K562 (cell line): ENCODE measurements around the gene VWC2. TPM values are rescaled to one million over a fixed set of nuclear protein-coding genes. Genes with fewer than 3 reads are reported as not detected.

Experiments
- ATAC-seq: fragments of 200-7000 bp; cut with Tn5 transposase; 3 replicates; pipeline ENCODE4 v1.9.1; 2020; ENCODE audit warnings: moderate library complexity
- BruUV-seq: library from RNA; stranded (reverse); fragments of 400-500 nt; replicated peaks from 2 replicates; lab custom pipeline; 2021; lab: Mats Ljungman, UMichigan
- CTCF ChIA-PET: fragments of 300-600 bp; formaldehyde crosslinking; extraction: SDS; loops from one replicate; lab custom pipeline; 2021; ENCODE audit warnings: low intra/inter-chr PET ratio; lab: Yijun Ruan, JAX
- POLR2A ChIA-PET: fragments of 300-600, 350-650 bp; sonication (Branson Sonifier 250); formaldehyde crosslinking; extraction: SDS; loops from one replicate; lab custom pipeline; 2021; ENCODE audit warnings: antibody characterized with exemption, inconsistent platforms; lab: Yijun Ruan, JAX
- DNase-seq, 4 experiments: peaks; one replicate each; pipeline versions ENCODE4 v3.0.0 to v3.0.0-alpha.2; 2011 to 2018; ENCODE audit warnings: low spot score in 3 of 4, mixed read lengths in 3 of 4; ENCODE audit errors: extremely low read depth in 1 of 4
- FAIRE-seq: peaks from 2 replicates; lab custom pipeline; 2011; peaks lifted over from hg19 to GRCh38; lab: Jason Lieb, UNC
- H2AFZ ChIP-seq: 2 replicates; pipeline ENCODE4 v1.6.0; 2011; ENCODE audit warnings: low read depth, low read length, control low read depth, inconsistent platforms
- H3K27ac ChIP-seq: fragments of 200-600 bp; 3 replicates; pipeline ENCODE4 v1.8.0; 2011; ENCODE audit warnings: low read depth, mild to moderate bottlenecking, control low read depth, inconsistent platforms, low read length, moderate library complexity, mixed read lengths; ENCODE audit errors: extremely low read depth
- H3K27me3 ChIP-seq, 2 experiments: fragments of 300-600 bp in 1 of 2; 2 replicates in 1 of 2; 3 replicates in 1 of 2; pipeline versions ENCODE4 v1.6.0 to v1.8.0; 2011; ENCODE audit warnings: inconsistent platforms in 2 of 2, low read length in 2 of 2, mild to moderate bottlenecking in 1 of 2, mixed read lengths in 1 of 2, moderate library complexity in 1 of 2; ENCODE audit not compliant: control insufficient read depth in 2 of 2, insufficient read depth in 2 of 2
- H3K36me3 ChIP-seq: fragments of 300-600 bp; 3 replicates; pipeline ENCODE4 v1.8.0; 2011; ENCODE audit warnings: mild to moderate bottlenecking, low read length, inconsistent platforms; ENCODE audit not compliant: control insufficient read depth, insufficient read depth
- H3K4me1 ChIP-seq, 2 experiments: fragments of 200-600 bp in 1 of 2; replicated peaks in 1 of 2; 2 replicates in 1 of 2; 3 replicates in 1 of 2; pipeline versions ENCODE4 v1.5.1 to v1.8.0; 2011; ENCODE audit warnings: inconsistent platforms in 2 of 2, low read length in 2 of 2, mild to moderate bottlenecking in 1 of 2, mixed read lengths in 1 of 2, moderate library complexity in 1 of 2; ENCODE audit not compliant: control insufficient read depth in 2 of 2, insufficient read depth in 2 of 2
- H3K4me2 ChIP-seq: 2 replicates; pipeline ENCODE4 v1.6.1; 2011; ENCODE audit warnings: low read length, control low read depth, inconsistent platforms, mixed read lengths; ENCODE audit not compliant: insufficient read depth
- H3K4me3 ChIP-seq: fragments of 200-600 bp; sonication (generic), shearing (Covaris generic); 2 replicates; pipeline ENCODE4 v1.5.1; 2016; ENCODE audit warnings: control low read depth, inconsistent platforms
- H3K79me2 ChIP-seq: fragments of 200-600 bp; 3 replicates; pipeline ENCODE4 v1.8.0; 2011; ENCODE audit warnings: low read length, inconsistent platforms; ENCODE audit not compliant: control insufficient read depth, insufficient read depth
- H3K9ac ChIP-seq, 2 experiments: 2 replicates each; pipeline versions ENCODE4 v1.6.0 to v1.6.1; 2011; ENCODE audit warnings: low read depth in 2 of 2, low read length in 2 of 2, control low read depth in 1 of 2, inconsistent platforms in 1 of 2, mild to moderate bottlenecking in 1 of 2, mixed read lengths in 1 of 2; ENCODE audit not compliant: insufficient read depth in 1 of 2
- H3K9me1 ChIP-seq: one replicate; pipeline ENCODE4 v1.6.0; 2011; ENCODE audit warnings: inconsistent platforms, mild to moderate bottlenecking, low read length, moderate library complexity; ENCODE audit not compliant: control insufficient read depth, insufficient read depth
- H3K9me3 ChIP-seq: replicated peaks from 2 replicates; pipeline ENCODE4 v1.5.1; 2011; ENCODE audit warnings: low read depth, low read length, inconsistent platforms; ENCODE audit not compliant: control insufficient read depth, insufficient read depth
- H4K20me1 ChIP-seq: replicated peaks from 2 replicates; pipeline ENCODE4 v1.6.1; 2011; ENCODE audit warnings: low read length, inconsistent platforms, mixed read lengths; ENCODE audit not compliant: control insufficient read depth, insufficient read depth
- ARID4B ChIP-seq: sonication (generic); formaldehyde crosslinking; IDR thresholded peaks from 2 replicates; pipeline ENCODE4 v1.8.0; 2022; ENCODE audit warnings: mild to moderate bottlenecking, missing genetic modification reagents
- ASH1L ChIP-seq: fragments of 450-650 bp; IDR thresholded peaks from 2 replicates; pipeline ENCODE4 v1.6.1; 2018; ENCODE audit warnings: borderline replicate concordance, mild to moderate bottlenecking, low read depth; ENCODE audit not compliant: partially characterized antibody
- CBX3 ChIP-seq, 2 experiments: IDR thresholded peaks; 1 replicate in 1 of 2; 2 replicates in 1 of 2; pipeline ENCODE4 v1.6.1; 2012; ENCODE audit warnings: inconsistent platforms in 2 of 2, low read length in 2 of 2, borderline replicate concordance in 1 of 2, control low read depth in 1 of 2
- KAT2B ChIP-seq: IDR thresholded peaks from one replicate; pipeline ENCODE4 v1.6.1; 2012; ENCODE audit warnings: low read depth, mild to moderate bottlenecking, control low read depth, inconsistent platforms, low read length, moderate library complexity
- MCM3 ChIP-seq: fragments of 450-650 bp; IDR thresholded peaks from 2 replicates; pipeline ENCODE4 v1.6.1; 2016
- POLR2A ChIP-seq: fragments of 450-650 bp; conservative IDR thresholded peaks from 2 replicates; pipeline ENCODE4 v1.6.1; 2016
- ZFP36 ChIP-seq: fragments of 150-350 bp; IDR thresholded peaks from 2 replicates; pipeline ENCODE4 v1.6.1; 2018; ENCODE audit warnings: low read length, low read depth; ENCODE audit not compliant: partially characterized antibody
- WGBS: fragments of 100-300 bp; shearing (Covaris generic); methylation state at CpG from one replicate; pipeline ENCODE4 v1.1.6; 2016; ENCODE audit warnings: low coverage, mixed read lengths; ENCODE audit not compliant: insufficient coverage; ENCODE audit errors: missing lambda C conversion rate; 5-methylcytosine and 5-hydroxymethylcytosine counted together
- in situ Hi-C: fragments of 300-500 bp; cut with MboI; formaldehyde crosslinking; loops from 4 replicates; pipeline ENCODE4 v1.15.0; 2018; ENCODE audit warnings: inconsistent platforms, mixed read lengths
- intact Hi-C: fragments of 100-400 bp; cut with micrococcal nuclease; formaldehyde crosslinking; loops from 2 replicates; pipeline ENCODE4 v1.14.2; 2022
- polyA plus RNA-seq, 8 experiments: library from polyadenylated mRNA; depleted of rRNA in 4 of 8; stranded (reverse) in 5 of 8; unstranded in 3 of 8; fragments of >200 nt; fragmentation: Nextera tagmentation in 2 of 8; fragmentation: Illumina TruSeq in 1 of 8; extraction: Ambion mirVana in 2 of 8; extraction: Trizol in 1 of 8; gene quantifications; 2 replicates each; pipeline versions ENCODE4 v1.2.1 to v1.2.3, GENCODE V29; 2011 to 2014; ENCODE audit warnings: inconsistent platforms in 1 of 8, missing spikeins in 1 of 8
- total RNA-seq, 7 experiments: library from RNA; depleted of rRNA in 6 of 7; stranded (reverse); fragments of >200 nt in 6 of 7; fragmentation: Illumina TruSeq in 2 of 7; extraction: Trizol in 2 of 7; gene quantifications; 2 replicates each; pipeline versions ENCODE4 v1.2.1 to v1.2.3, GENCODE V29; 2011 to 2021; ENCODE audit warnings: low replicate concordance in 1 of 7
- TF ChIP-seq, protein P1 (sequence below): fragments of 200-800 bp; sonication (Bioruptor generic); IDR thresholded peaks from 2 replicates; pipeline ENCODE4 v1.6.1; 2017; ENCODE audit warnings: missing genetic modification characterization, missing compliant biosample characterization

Gene VWC2
- total and polyA plus RNA-seq, 9 of the 15 experiments (the other 6 are each of a cell fraction or from before 2014, with no cell fraction given), result not detected

- H4K20me1 ChIP-seq, result no peaks in the 10 kb centered on the region
- DNase-seq (no peak), ATAC-seq (no peak), FAIRE-seq (no peak)
- no peaks in the 10 kb centered on the region for H3K9me1 ChIP-seq
- no peak overlapping the region for H2AFZ ChIP-seq
- H3K4me1 ChIP-seq, result no peaks in the 10 kb centered on the region
- no TSS peak for BruUV-seq
- in situ Hi-C loops, result no loop called here
- H3K27ac ChIP-seq, result no peak overlapping the region
- no peak overlapping the region for H3K4me2 ChIP-seq
- POLR2A ChIA-PET, result no interaction called here
- WGBS, result 0% methylated on average over 3 of the region's 3 CpGs
- H3K9me3 ChIP-seq, result no peaks in the 10 kb centered on the region
- no peak for TF ChIP-seq ASH1L
- no peak for TF ChIP-seq POLR2A
- H3K79me2 ChIP-seq, result no peaks in the 10 kb centered on the region
- H3K27me3 ChIP-seq, result no peaks in the 10 kb centered on the region
- no peak overlapping the region for H3K9ac ChIP-seq
- intact Hi-C loops, result no loop called here
- CTCF ChIA-PET, result no interaction called here
- no peaks in the 10 kb centered on the region for H3K36me3 ChIP-seq
- H3K4me3 ChIP-seq, result no peak overlapping the region
Measured at GRCh38 chr7:49823566-49823965, 50.1 kb downstream of the VWC2 start.

DNA sequence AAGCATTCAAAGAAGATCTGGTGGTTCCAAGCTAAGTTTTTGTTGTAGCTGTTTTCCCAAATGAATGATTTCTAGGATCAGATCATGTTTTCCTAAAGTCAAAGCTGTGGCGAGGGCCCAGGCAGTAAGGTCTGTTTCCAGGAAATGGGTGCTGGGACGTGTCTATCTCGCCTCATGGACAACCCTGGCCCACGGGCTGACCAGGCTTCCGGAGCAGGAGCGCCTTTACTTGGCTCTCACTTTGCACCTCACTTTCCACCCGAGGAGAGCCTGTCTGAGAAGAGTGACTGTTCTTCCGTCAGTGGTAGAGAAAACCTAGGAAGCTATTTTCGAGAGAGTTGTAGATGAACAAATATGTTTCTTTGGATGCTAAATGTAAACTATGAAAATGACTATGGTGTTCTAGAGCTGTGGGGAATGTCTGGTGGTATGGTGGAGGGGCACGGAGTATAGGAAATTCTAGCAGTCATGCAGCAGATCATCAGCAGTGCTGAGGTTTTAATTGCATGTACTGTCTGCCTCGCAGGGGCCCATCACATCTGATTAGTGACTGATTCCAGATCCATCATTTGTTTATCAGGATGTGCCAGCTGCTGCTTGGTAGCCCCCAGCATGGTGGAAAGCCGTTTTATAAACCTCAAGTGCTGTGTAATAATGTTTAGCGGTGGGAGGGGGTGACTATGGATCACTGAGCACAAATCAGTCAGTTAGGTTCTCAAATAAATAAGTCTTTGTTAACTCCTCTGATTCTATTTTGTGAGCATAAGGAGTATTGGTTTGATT, 66.6 kb downstream of the VWC2 start:
- Histone ChIP-seq H3K9ac (no peak overlapping the region), H4K20me1 (no peaks in the 10 kb centered on the region), H3K9me3 (no peaks in the 10 kb centered on the region), H3K4me3 (no peak overlapping the region), H3K36me3 (no peaks in the 10 kb centered on the region), H3K27me3 (no peaks in the 10 kb centered on the region), H3K27ac (no peak overlapping the region), H3K9me1 (no peaks in the 10 kb centered on the region), H3K4me1 (no peaks in the 10 kb centered on the region), H3K4me2 (no peak overlapping the region), H3K79me2 (no peaks in the 10 kb centered on the region), H2AFZ (no peak overlapping the region)
- ChIA-PET POLR2A (no interaction called here), CTCF (no interaction called here)
- in situ Hi-C loops (no loop called here), intact Hi-C loops (no loop called here)
- no peak for ATAC-seq
- WGBS, result under 1% methylated on average over 13 of the region's 13 CpGs
- no TSS peak for BruUV-seq
- DNase-seq, result no peak
- no peak for FAIRE-seq
- TF ChIP-seq CBX3 (IDR thresholded peaks at IDR 0.05; ENCODE audit: borderline replicate concordance in 1 of 2, low read length in 2 of 2) (no peak), KAT2B (no peak), MCM3 (no peak), ZFP36 (no peak), ARID4B (CRISPR knock-in tag) (no peak)
- TF ChIP-seq, protein P1, sequence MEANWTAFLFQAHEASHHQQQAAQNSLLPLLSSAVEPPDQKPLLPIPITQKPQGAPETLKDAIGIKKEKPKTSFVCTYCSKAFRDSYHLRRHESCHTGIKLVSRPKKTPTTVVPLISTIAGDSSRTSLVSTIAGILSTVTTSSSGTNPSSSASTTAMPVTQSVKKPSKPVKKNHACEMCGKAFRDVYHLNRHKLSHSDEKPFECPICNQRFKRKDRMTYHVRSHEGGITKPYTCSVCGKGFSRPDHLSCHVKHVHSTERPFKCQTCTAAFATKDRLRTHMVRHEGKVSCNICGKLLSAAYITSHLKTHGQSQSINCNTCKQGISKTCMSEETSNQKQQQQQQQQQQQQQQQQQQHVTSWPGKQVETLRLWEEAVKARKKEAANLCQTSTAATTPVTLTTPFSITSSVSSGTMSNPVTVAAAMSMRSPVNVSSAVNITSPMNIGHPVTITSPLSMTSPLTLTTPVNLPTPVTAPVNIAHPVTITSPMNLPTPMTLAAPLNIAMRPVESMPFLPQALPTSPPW (CRISPR knock-in tag), result no peak
